Kidney (tissue), 14 donors: ENCODE measurements around the gene SIRPA. TPM values are rescaled to one million over a fixed set of nuclear protein-coding genes. Genes with fewer than 3 reads are reported as not detected.

Experiments
- DNase-seq, 5 donors: peaks; one replicate each; pipeline ENCODE4 v3.0.0-alpha.2; 2013 to 2020
- FAIRE-seq: peaks from 2 replicates; lab custom pipeline; 2012; peaks lifted over from hg19 to GRCh38; lab: Jason Lieb, UNC
- H3K27ac ChIP-seq, 2 donors: one replicate each; pipeline ENCODE4 v1.7.0; 2013; ENCODE audit warnings: low read depth in 2 of 2, low read length in 2 of 2, inconsistent platforms in 1 of 2
- H3K27me3 ChIP-seq: one replicate; pipeline ENCODE4 v1.7.1; 2013; ENCODE audit warnings: low read length, inconsistent platforms; ENCODE audit not compliant: control insufficient read depth, insufficient read depth
- H3K36me3 ChIP-seq, 3 donors: one replicate each; pipeline versions ENCODE4 v1.7.0 to v1.7.1; 2013; ENCODE audit warnings: low read length in 3 of 3, control low read depth in 1 of 3, inconsistent platforms in 1 of 3; ENCODE audit not compliant: insufficient read depth in 3 of 3, control insufficient read depth in 2 of 3
- H3K4me1 ChIP-seq, 3 donors: one replicate each; pipeline versions ENCODE4 v1.7.0 to v1.7.1; 2013; ENCODE audit warnings: low read length in 3 of 3, inconsistent platforms in 1 of 3, low read depth in 1 of 3; ENCODE audit not compliant: control insufficient read depth in 2 of 3, insufficient read depth in 2 of 3
- H3K4me3 ChIP-seq, 3 donors: one replicate each; pipeline versions ENCODE4 v1.7.0 to v1.8.1; 2013; ENCODE audit warnings: low read length in 3 of 3, control low read depth in 1 of 3, inconsistent platforms in 1 of 3
- H3K9ac ChIP-seq, 3 donors: one replicate each; pipeline versions ENCODE4 v1.7.0 to v1.7.1; 2013; ENCODE audit warnings: low read length in 3 of 3, control low read depth in 1 of 3, inconsistent platforms in 1 of 3
- H3K9me3 ChIP-seq, 3 donors: one replicate each; pipeline versions ENCODE4 v1.7.0 to v1.7.1; 2013; ENCODE audit warnings: low read length in 3 of 3, control low read depth in 1 of 3, inconsistent platforms in 1 of 3; ENCODE audit not compliant: control insufficient read depth in 2 of 3, insufficient read depth in 1 of 3
- CTCF ChIP-seq: IDR thresholded peaks from 3 replicates; pipeline ENCODE4 v1.5.1; 2012; ENCODE audit warnings: mild to moderate bottlenecking, moderate library complexity, borderline replicate concordance; ENCODE audit not compliant: insufficient read depth; ENCODE audit errors: extremely low read depth
- intact Hi-C: fragments of 100-400 bp; cut with DNase I; formaldehyde crosslinking; loops from one replicate; pipeline ENCODE4 v1.11.1; 2022
- polyA plus RNA-seq: library from polyadenylated mRNA; stranded (reverse); fragments of 350-450 nt; fragmentation: Illumina TruSeq; extraction: RNeasy Lipid Tissue Mini Kit (QIAGEN cat#74804); gene quantifications from one replicate; pipeline ENCODE4 v1.2.3, GENCODE V29; 2014; ENCODE audit warnings: low read depth, low replicate concordance; ENCODE audit not compliant: insufficient read depth
- total RNA-seq: library from RNA; stranded (reverse); fragmentation: NEBNext Ultra II Directional; extraction: Animal tissue kit (Norgen Biotek cat#: 25700); gene quantifications from one replicate; pipeline ENCODE4 v1.2.1, GENCODE V29; 2021
- donor health status: control.
- donor health status: control.
- donor health status: control.
- donor health status: control.
- donor health status: control.
- donor health status: DM: yes; HTN: yes; CAD: no.
- donor health status: Normal renal cell carcinoma (clear cell type).

SIRPA gene
- total and polyA plus RNA-seq, 2 donors from 2014 or later: 24.7 to 46.6 TPM

- Histone ChIP-seq H3K4me1 (peaks cover 0 to 4% (median 0%) of the 10 kb centered on the region in 3 donors), H3K9ac (no peak overlapping the region), H3K27ac (no peak overlapping the region), H3K36me3 (no peaks in the 10 kb centered on the region), H3K27me3 (no peaks in the 10 kb centered on the region), H3K9me3 (no peaks in the 10 kb centered on the region), H3K4me3 (no peak overlapping the region)
- no peak for FAIRE-seq
- no peak for TF ChIP-seq CTCF
- no peak for DNase-seq
- intact Hi-C loops: no loop called here
Observed at GRCh38 chr20:1885940-1886693, 9.1 kb upstream of the SIRPA start.

GRCh38 chr20:1887321-1887720, 7.9 kb upstream of the SIRPA start:
- Histone ChIP-seq H3K4me3 (no peak overlapping the region), H3K27me3 (no peaks in the 10 kb centered on the region), H3K9me3 (no peaks in the 10 kb centered on the region), H3K36me3 (no peaks in the 10 kb centered on the region), H3K9ac (no peak overlapping the region), H3K27ac (no peak overlapping the region), H3K4me1 (peaks cover 0 to 4% (median 0%) of the 10 kb centered on the region in 3 donors)
- TF ChIP-seq CTCF: no peak
- no peak for FAIRE-seq
- DNase-seq: no peak
- intact Hi-C loops: no loop called here

GRCh38 chr20:1887756-1888155, 7.5 kb upstream of the SIRPA start:
- no peak overlapping the region for H3K9ac ChIP-seq
- peaks cover 2% of the 10 kb centered on the region for H3K27me3 ChIP-seq
- no peak overlapping the region for H3K4me3 ChIP-seq
- no peaks in the 10 kb centered on the region for H3K9me3 ChIP-seq
- intact Hi-C loops: no loop called here
- no peak overlapping the region for H3K27ac ChIP-seq
- TF ChIP-seq CTCF: no peak
- no peak for FAIRE-seq
- no peak for DNase-seq
- peaks cover 0 to 4% (median 0%) of the 10 kb centered on the region in 3 donors for H3K4me1 ChIP-seq
- no peaks in the 10 kb centered on the region for H3K36me3 ChIP-seq
